Measurements from ENCODE around the gene KCNMB1. TPM values are rescaled to one million over a fixed set of nuclear protein-coding genes. Genes with fewer than 3 reads are reported as not detected.

The KCNMB1 gene
- total and polyA plus RNA-seq, 2 donors (not counting 3 experiments of a cell fraction or from before 2014, with no cell fraction given): 0.15 to 0.29 TPM

- Histone ChIP-seq H4K20me1 (replicated peaks; ENCODE audit: control insufficient read depth, extremely low read depth, insufficient read depth, low read length) (no peaks in the 10 kb centered on the region), H3K9me3 (replicated peaks; ENCODE audit: control insufficient read depth, insufficient read depth, low read length) (no peaks in the 10 kb centered on the region), H3K4me1 (ENCODE audit: control insufficient read depth, extremely low read depth, insufficient read depth, low read length) (no peaks in the 10 kb centered on the region), H3K4me2 (ENCODE audit: insufficient read depth, low read length) (no peak overlapping the region), H2AFZ (ENCODE audit: low read depth, low read length) (no peak overlapping the region), H3K27ac (ENCODE audit: insufficient read depth, low read depth, low read length) (no peak overlapping the region), H3K27me3 (ENCODE audit: control insufficient read depth in 2 of 2, insufficient read depth in 2 of 2, low read length in 2 of 2) (peaks cover 6 to 16% of the 10 kb centered on the region in 2 experiments), H3K9ac (replicated peaks; ENCODE audit: extremely low read depth, insufficient read depth, low read length) (no peak overlapping the region), H3K36me3 (ENCODE audit: control insufficient read depth in 2 of 2, extremely low read depth in 1 of 2, insufficient read depth in 2 of 2, low read length in 2 of 2) (no peaks in the 10 kb centered on the region), H3K79me2 (ENCODE audit: control insufficient read depth, insufficient read depth, low read length) (no peaks in the 10 kb centered on the region), H3K9me1 (replicated peaks; ENCODE audit: control insufficient read depth, extremely low read depth, insufficient read depth, low read length) (no peaks in the 10 kb centered on the region), H3K4me3 (replicated peaks in 1 of 3; ENCODE audit: insufficient read depth in 1 of 3, low read depth in 1 of 3, low read length in 3 of 3) (no peak overlapping the region)
- CTCF ChIA-PET: interaction anchor here (0.7 to 3.1 kb wide), 7 partner anchors 15 to 368 kb away, joined by 3 to 27 read pairs (median 4); partner anchors contain the start of gene INSYN2B
- no TSS peak for BruUV-seq (replicated peaks)
- intact Hi-C loops (cut with micrococcal nuclease) (loop anchor here (1.0 kb wide), 2 partner anchors 80 to 123 kb away; no protein-coding TSS in a partner anchor), dilution Hi-C loops (cut with MboI; ENCODE audit: extremely low pct_ligation_motif_present, low sequenced_read_pairs) (no loop called here)
- POLR2A ChIA-PET: no interaction called here
- TF ChIP-seq POLR2AphosphoS5 (IDR thresholded peaks at IDR 0.05; ENCODE audit: insufficient read depth, low read depth, low read length) (no peak), EZH2 (IDR thresholded peaks at IDR 0.05; ENCODE audit: borderline replicate concordance, low read depth, low read length, severe bottlenecking) (no peak), MAX (IDR thresholded peaks at IDR 0.05; ENCODE audit: insufficient read depth, insufficient read length) (no peak), CTCF (IDR thresholded peaks at IDR 0.05; ENCODE audit: extremely low read depth in 1 of 2, insufficient read depth in 1 of 2, low read depth in 1 of 2, low read length in 2 of 2) (no peak), MYC (IDR thresholded peaks at IDR 0.05; ENCODE audit: low read depth, low read length) (no peak), FOS (IDR thresholded peaks at IDR 0.05; ENCODE audit: borderline replicate concordance, insufficient read depth, low read length) (no peak), GATA2 (IDR thresholded peaks at IDR 0.05; ENCODE audit: insufficient read depth, insufficient read length, low read depth, low read length) (no peak), JUN (IDR thresholded peaks at IDR 0.05; ENCODE audit: borderline replicate concordance, insufficient read depth, insufficient read length, low read depth) (no peak)
- FAIRE-seq: no peak
- no peak for DNase-seq (ENCODE audit: low read depth, low spot score)
These were observed 41.0 kb downstream of the KCNMB1 start for GRCh38 chr5:170348137-170348633.

All from endothelial cell of umbilical vein (primary cell).